ENCODE results near the gene CDC23.

The CDC23 gene

DNA sequence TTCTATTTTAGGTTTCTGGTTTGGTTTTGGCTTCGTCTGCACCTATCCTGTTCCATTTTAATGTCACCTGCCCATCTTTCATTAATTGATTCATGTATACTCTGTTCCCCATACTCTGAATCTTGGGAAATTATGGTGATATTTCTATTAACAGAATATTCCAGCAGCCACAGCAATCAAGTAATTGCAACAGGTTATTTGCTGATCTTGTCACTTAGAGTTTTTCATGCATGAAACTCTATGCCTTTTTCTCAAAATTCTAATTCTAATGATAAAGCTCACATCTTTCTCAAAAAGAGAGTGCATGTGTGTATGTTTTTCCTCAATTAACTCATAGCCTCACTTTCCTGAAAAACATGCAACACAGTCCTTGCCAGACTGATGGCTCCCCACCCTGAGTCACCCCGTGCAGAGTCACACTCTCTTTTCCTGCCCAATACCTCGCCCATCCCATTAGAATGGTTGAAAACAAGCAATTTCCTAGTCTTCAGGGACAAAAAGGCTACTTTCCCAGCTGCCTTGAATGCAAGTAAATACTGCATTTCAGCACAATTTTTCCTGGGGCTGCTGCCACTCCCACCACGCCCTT lies 45.7 kb upstream of the CDC23 start:
- CTCF ChIA-PET = interaction anchor here (0.5 to 1.0 kb wide), 3 partner anchors 12 to 62 kb away, joined by 3 to 4 read pairs (median 3); no protein-coding TSS in a partner anchor
- Histone ChIP-seq H3K27ac (ENCODE audit: extremely low read depth, low read depth, low read length) (no peak overlapping the region), H3K36me3 (ENCODE audit: control insufficient read depth in 2 of 2, insufficient read depth in 1 of 2, low read length in 2 of 2) (no peaks in the 10 kb centered on the region), H3K9me3 (ENCODE audit: control insufficient read depth, insufficient read depth, low read depth, low read length) (no peaks in the 10 kb centered on the region), H3K4me3 (ENCODE audit: low read depth, low read length) (no peak overlapping the region), H3K4me1 (ENCODE audit: control insufficient read depth, insufficient read depth, low read length) (no peaks in the 10 kb centered on the region)
- POLR2A ChIA-PET = no interaction called here
- no peak for TF ChIP-seq OSR2 (tag by site-specific recombination; IDR thresholded peaks at IDR 0.05)
- peak; percentile 86 for TF ChIP-seq SCRT2 (tag by site-specific recombination; IDR thresholded peaks at IDR 0.05)
- peak; percentile 50; the same call in 1 of the 2 replicates for TF ChIP-seq SCRT1 (tag by site-specific recombination; IDR thresholded peaks at IDR 0.05; ENCODE audit: borderline replicate concordance)

DNA sequence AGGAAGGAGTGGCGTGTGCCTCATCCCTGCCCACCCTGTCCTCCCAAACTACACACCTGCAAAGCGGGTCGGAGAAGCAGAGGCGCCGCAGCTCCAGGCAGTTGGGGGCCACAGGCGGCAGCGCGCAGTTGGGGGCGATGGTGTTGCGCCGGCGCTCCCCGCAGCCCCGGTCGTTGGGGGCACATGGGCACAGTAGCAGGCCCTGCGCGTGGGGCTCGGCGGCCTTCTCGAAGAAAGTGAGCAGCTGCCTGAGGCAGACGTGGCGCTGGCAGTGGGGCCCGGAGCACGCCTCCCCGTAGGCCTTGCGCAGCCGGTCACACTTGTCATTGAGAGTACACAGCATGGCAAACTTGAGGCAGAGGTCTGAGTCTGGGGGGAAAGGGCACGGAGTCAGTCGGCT lies 44.5 kb upstream of the CDC23 start:
- ChIA-PET POLR2A (no interaction called here), CTCF (no interaction called here)
- TF ChIP-seq SP3 (tag by site-specific recombination; IDR thresholded peaks at IDR 0.05) (no peak), GLI4 (tag by site-specific recombination; IDR thresholded peaks at IDR 0.05) (no peak), ZBTB20 (tag by site-specific recombination; IDR thresholded peaks at IDR 0.05) (no peak), ZNF37A (tag by site-specific recombination; IDR thresholded peaks at IDR 0.05) (no peak), ZNF214 (tag by site-specific recombination; IDR thresholded peaks at IDR 0.05; ENCODE audit: borderline replicate concordance) (no peak), ZNF791 (tag by site-specific recombination; IDR thresholded peaks at IDR 0.05) (no peak), MYNN (tag by site-specific recombination; IDR thresholded peaks at IDR 0.05; ENCODE audit: borderline replicate concordance) (no peak), SALL2 (tag by site-specific recombination; IDR thresholded peaks at IDR 0.05; ENCODE audit: borderline replicate concordance) (no peak), ZNF221 (tag by site-specific recombination; IDR thresholded peaks at IDR 0.05; ENCODE audit: borderline replicate concordance) (no peak), ZNF292 (tag by site-specific recombination; IDR thresholded peaks at IDR 0.05; ENCODE audit: borderline replicate concordance, low read depth) (no peak), ZNF837 (tag by site-specific recombination; IDR thresholded peaks at IDR 0.05) (no peak), ZNF211 (tag by site-specific recombination; IDR thresholded peaks at IDR 0.05; ENCODE audit: low read depth) (no peak), ZNF510 (tag by site-specific recombination; IDR thresholded peaks at IDR 0.05; ENCODE audit: insufficient replicate concordance) (no peak), ZNF549 (tag by site-specific recombination; IDR thresholded peaks at IDR 0.05) (no peak), ZNF558 (tag by site-specific recombination; IDR thresholded peaks at IDR 0.05) (no peak)
- TF ChIP-seq, protein P1, sequence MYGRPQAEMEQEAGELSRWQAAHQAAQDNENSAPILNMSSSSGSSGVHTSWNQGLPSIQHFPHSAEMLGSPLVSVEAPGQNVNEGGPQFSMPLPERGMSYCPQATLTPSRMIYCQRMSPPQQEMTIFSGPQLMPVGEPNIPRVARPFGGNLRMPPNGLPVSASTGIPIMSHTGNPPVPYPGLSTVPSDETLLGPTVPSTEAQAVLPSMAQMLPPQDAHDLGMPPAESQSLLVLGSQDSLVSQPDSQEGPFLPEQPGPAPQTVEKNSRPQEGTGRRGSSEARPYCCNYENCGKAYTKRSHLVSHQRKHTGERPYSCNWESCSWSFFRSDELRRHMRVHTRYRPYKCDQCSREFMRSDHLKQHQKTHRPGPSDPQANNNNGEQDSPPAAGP (tag by site-specific recombination; IDR thresholded peaks at IDR 0.05) = no peak
- TF ChIP-seq, protein P2, sequence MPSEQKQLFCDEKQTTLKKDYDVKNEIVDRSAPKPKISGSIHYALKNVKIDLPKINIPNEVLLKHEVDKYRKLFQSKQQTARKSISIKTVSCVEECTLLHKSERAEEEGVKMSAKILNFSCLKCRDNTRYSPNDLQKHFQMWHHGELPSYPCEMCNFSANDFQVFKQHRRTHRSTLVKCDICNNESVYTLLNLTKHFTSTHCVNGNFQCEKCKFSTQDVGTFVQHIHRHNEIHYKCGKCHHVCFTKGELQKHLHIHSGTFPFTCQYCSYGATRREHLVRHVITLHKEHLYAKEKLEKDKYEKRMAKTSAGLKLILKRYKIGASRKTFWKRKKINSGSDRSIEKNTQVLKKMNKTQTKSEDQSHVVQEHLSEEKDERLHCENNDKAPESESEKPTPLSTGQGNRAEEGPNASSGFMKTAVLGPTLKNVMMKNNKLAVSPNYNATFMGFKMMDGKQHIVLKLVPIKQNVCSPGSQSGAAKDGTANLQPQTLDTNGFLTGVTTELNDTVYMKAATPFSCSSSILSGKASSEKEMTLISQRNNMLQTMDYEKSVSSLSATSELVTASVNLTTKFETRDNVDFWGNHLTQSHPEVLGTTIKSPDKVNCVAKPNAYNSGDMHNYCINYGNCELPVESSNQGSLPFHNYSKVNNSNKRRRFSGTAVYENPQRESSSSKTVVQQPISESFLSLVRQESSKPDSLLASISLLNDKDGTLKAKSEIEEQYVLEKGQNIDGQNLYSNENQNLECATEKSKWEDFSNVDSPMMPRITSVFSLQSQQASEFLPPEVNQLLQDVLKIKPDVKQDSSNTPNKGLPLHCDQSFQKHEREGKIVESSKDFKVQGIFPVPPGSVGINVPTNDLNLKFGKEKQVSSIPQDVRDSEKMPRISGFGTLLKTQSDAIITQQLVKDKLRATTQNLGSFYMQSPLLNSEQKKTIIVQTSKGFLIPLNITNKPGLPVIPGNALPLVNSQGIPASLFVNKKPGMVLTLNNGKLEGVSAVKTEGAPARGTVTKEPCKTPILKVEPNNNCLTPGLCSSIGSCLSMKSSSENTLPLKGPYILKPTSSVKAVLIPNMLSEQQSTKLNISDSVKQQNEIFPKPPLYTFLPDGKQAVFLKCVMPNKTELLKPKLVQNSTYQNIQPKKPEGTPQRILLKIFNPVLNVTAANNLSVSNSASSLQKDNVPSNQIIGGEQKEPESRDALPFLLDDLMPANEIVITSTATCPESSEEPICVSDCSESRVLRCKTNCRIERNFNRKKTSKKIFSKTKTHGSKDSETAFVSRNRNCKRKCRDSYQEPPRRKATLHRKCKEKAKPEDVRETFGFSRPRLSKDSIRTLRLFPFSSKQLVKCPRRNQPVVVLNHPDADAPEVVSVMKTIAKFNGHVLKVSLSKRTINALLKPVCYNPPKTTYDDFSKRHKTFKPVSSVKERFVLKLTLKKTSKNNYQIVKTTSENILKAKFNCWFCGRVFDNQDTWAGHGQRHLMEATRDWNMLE (tag by site-specific recombination; conservative IDR thresholded peaks at IDR 0.05; ENCODE audit: low read depth) = no peak
- TF ChIP-seq, protein P3, sequence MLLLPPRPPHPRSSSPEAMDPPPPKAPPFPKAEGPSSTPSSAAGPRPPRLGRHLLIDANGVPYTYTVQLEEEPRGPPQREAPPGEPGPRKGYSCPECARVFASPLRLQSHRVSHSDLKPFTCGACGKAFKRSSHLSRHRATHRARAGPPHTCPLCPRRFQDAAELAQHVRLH (tag by site-specific recombination; IDR thresholded peaks at IDR 0.05) = no peak
- TF ChIP-seq, protein P4, sequence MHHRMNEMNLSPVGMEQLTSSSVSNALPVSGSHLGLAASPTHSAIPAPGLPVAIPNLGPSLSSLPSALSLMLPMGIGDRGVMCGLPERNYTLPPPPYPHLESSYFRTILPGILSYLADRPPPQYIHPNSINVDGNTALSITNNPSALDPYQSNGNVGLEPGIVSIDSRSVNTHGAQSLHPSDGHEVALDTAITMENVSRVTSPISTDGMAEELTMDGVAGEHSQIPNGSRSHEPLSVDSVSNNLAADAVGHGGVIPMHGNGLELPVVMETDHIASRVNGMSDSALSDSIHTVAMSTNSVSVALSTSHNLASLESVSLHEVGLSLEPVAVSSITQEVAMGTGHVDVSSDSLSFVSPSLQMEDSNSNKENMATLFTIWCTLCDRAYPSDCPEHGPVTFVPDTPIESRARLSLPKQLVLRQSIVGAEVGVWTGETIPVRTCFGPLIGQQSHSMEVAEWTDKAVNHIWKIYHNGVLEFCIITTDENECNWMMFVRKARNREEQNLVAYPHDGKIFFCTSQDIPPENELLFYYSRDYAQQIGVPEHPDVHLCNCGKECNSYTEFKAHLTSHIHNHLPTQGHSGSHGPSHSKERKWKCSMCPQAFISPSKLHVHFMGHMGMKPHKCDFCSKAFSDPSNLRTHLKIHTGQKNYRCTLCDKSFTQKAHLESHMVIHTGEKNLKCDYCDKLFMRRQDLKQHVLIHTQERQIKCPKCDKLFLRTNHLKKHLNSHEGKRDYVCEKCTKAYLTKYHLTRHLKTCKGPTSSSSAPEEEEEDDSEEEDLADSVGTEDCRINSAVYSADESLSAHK (tag by site-specific recombination; IDR thresholded peaks at IDR 0.05) = no peak

More for the DNA sequence above, 44.5 kb upstream of the CDC23 start:
- Histone ChIP-seq H3K9me3 (ENCODE audit: control insufficient read depth, insufficient read depth, low read depth, low read length) (no peaks in the 10 kb centered on the region), H3K4me3 (ENCODE audit: low read depth, low read length) (no peak overlapping the region), H3K4me1 (ENCODE audit: control insufficient read depth, insufficient read depth, low read length) (no peaks in the 10 kb centered on the region), H3K36me3 (ENCODE audit: control insufficient read depth in 2 of 2, insufficient read depth in 1 of 2, low read length in 2 of 2) (no peaks in the 10 kb centered on the region), H3K27ac (ENCODE audit: extremely low read depth, low read depth, low read length) (no peak overlapping the region)

All from HEK293 (cell line).